ENCODE data around the gene ZNF599. TPM values are rescaled to one million over a fixed set of nuclear protein-coding genes. Genes with fewer than 3 reads are reported as not detected.

Gene ZNF599
- polyA plus RNA-seq, 1 donor (not counting 4 experiments of a cell fraction or from before 2014, with no cell fraction given), result 3.6 TPM

DNA sequence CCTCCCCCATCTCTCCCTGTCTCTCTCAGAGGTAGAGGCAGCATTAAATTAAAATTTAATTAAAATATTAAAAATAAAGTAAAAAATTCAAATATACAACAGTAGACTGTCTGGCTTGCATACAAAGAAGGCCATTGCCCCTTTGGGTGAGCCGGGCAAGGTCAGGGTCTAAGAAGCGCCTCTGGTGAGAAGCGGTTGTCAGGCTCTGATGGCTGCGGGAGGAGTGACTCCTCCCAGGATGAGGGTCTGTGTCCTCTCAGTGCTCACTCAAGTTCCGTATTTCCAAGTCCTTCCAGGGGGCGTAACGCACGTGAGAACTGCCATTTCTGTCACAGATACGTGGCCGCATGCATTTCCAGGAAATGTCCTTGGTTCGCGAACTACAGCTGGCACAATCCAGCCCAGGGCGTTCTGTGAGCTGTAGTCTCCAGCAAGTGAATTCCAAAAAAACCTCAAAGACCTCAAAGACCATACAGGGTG lies 39.7 kb downstream of the ZNF599 start:
- Histone ChIP-seq H4K20me1 (ENCODE audit: control insufficient read depth, extremely low read depth, insufficient read depth, low read length) (no peaks in the 10 kb centered on the region), H3K9ac (ENCODE audit: control insufficient read depth, extremely low read depth, insufficient read depth, low read length) (peak overlapping the region; percentile 90), H2AFZ (ENCODE audit: control insufficient read depth, low read length) (peak overlapping the region; percentile 92), H3K4me3 (ENCODE audit: control insufficient read depth in 2 of 3, extremely low read depth in 1 of 3, insufficient read depth in 2 of 3, low read depth in 1 of 3, low read length in 3 of 3) (peak overlapping the region; percentile 86 to 88 (median 86)), H3K36me3 (ENCODE audit: control insufficient read depth in 2 of 2, extremely low read depth in 1 of 2, insufficient read depth in 2 of 2, low read length in 2 of 2) (no peaks in the 10 kb centered on the region), H3K79me2 (ENCODE audit: control insufficient read depth, insufficient read depth, low read length) (no peaks in the 10 kb centered on the region), H3K27ac (ENCODE audit: control insufficient read depth, insufficient read depth, low read length) (peak overlapping the region; percentile 87), H3K9me3 (ENCODE audit: control insufficient read depth, low read depth, low read length) (no peaks in the 10 kb centered on the region), H3K27me3 (ENCODE audit: control insufficient read depth, extremely low read depth, insufficient read depth, low read length) (no peaks in the 10 kb centered on the region), H3K4me1 (ENCODE audit: control insufficient read depth, extremely low read depth, insufficient read depth, low read length) (peaks cover 16% of the 10 kb centered on the region), H3K4me2 (ENCODE audit: control insufficient read depth, extremely low read depth, insufficient read depth, low read depth, low read length) (peak overlapping the region; percentile 99), H3K9me1 (ENCODE audit: control insufficient read depth, extremely low read depth, insufficient read depth, low read length) (no peaks in the 10 kb centered on the region)
- FAIRE-seq, result no peak
- no peak for DNase-seq (ENCODE audit: low read depth, low spot score)
- dilution Hi-C loops (cut with MboI; ENCODE audit: extremely low pct_ligation_motif_present, low sequenced_read_pairs), result no loop called here
- TF ChIP-seq EZH2 (IDR thresholded peaks at IDR 0.05; ENCODE audit: low read length), result no peak
- TF ChIP-seq, protein P1, sequence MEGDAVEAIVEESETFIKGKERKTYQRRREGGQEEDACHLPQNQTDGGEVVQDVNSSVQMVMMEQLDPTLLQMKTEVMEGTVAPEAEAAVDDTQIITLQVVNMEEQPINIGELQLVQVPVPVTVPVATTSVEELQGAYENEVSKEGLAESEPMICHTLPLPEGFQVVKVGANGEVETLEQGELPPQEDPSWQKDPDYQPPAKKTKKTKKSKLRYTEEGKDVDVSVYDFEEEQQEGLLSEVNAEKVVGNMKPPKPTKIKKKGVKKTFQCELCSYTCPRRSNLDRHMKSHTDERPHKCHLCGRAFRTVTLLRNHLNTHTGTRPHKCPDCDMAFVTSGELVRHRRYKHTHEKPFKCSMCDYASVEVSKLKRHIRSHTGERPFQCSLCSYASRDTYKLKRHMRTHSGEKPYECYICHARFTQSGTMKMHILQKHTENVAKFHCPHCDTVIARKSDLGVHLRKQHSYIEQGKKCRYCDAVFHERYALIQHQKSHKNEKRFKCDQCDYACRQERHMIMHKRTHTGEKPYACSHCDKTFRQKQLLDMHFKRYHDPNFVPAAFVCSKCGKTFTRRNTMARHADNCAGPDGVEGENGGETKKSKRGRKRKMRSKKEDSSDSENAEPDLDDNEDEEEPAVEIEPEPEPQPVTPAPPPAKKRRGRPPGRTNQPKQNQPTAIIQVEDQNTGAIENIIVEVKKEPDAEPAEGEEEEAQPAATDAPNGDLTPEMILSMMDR (optimal IDR thresholded peaks at IDR 0.05 in 1 of 3, IDR thresholded peaks at IDR 0.05 in 1 of 3, conservative IDR thresholded peaks at IDR 0.05 in 1 of 3; ENCODE audit: extremely low read depth in 1 of 3, insufficient read depth in 2 of 3, low read length in 3 of 3), result no peak

DNA sequence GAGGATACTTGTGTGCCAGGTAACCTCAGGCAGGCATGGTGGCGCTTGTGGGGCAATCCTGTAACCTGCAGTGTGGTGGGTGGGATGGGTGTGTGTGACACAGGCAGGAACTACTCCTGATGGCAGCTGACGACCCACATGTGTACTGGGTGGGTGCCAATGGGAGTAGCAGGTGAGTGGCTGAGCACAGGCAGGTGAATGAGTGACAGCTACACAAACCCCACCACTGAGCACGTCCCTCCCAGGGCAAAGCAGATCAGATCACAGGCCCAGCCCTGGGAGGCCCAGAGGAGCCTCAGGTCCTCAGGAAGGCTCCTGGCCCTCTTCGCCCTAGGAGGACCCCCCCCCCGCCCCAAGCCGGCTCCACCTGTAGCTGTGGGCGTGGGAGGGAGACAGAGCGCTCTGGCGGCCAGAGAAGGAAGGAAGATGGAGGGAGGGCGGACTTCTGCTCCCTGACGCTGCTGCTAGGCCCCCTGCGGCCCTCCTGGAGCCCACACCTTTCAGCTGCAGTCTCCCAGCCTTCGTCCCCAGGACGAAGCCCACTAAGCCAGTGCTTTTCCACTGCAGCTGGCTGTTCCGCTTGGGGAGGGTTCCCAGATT lies 40.3 kb downstream of the ZNF599 start:
- H3K4me2 ChIP-seq (ENCODE audit: control insufficient read depth, extremely low read depth, insufficient read depth, low read depth, low read length), result peak overlapping the region; percentile 99
- no peaks in the 10 kb centered on the region for H3K36me3 ChIP-seq (ENCODE audit: control insufficient read depth in 2 of 2, extremely low read depth in 1 of 2, insufficient read depth in 2 of 2, low read length in 2 of 2)
- no peaks in the 10 kb centered on the region for H4K20me1 ChIP-seq (ENCODE audit: control insufficient read depth, extremely low read depth, insufficient read depth, low read length)
- TF ChIP-seq, protein P1 (optimal IDR thresholded peaks at IDR 0.05 in 1 of 3, IDR thresholded peaks at IDR 0.05 in 1 of 3, conservative IDR thresholded peaks at IDR 0.05 in 1 of 3; ENCODE audit: extremely low read depth in 1 of 3, insufficient read depth in 2 of 3, low read length in 3 of 3), result no peak
- no peak for TF ChIP-seq EZH2 (IDR thresholded peaks at IDR 0.05; ENCODE audit: low read length)
- no peak overlapping the region for H3K27ac ChIP-seq (ENCODE audit: control insufficient read depth, insufficient read depth, low read length)
- H3K9me3 ChIP-seq (ENCODE audit: control insufficient read depth, low read depth, low read length), result no peaks in the 10 kb centered on the region
- peak overlapping the region; percentile 86 to 88 (median 86) for H3K4me3 ChIP-seq (ENCODE audit: control insufficient read depth in 2 of 3, extremely low read depth in 1 of 3, insufficient read depth in 2 of 3, low read depth in 1 of 3, low read length in 3 of 3)
- H3K79me2 ChIP-seq (ENCODE audit: control insufficient read depth, insufficient read depth, low read length), result no peaks in the 10 kb centered on the region
- no peaks in the 10 kb centered on the region for H3K9me1 ChIP-seq (ENCODE audit: control insufficient read depth, extremely low read depth, insufficient read depth, low read length)
- H2AFZ ChIP-seq (ENCODE audit: control insufficient read depth, low read length), result no peak overlapping the region
- H3K9ac ChIP-seq (ENCODE audit: control insufficient read depth, extremely low read depth, insufficient read depth, low read length), result peak overlapping the region; percentile 90
- dilution Hi-C loops (cut with MboI; ENCODE audit: extremely low pct_ligation_motif_present, low sequenced_read_pairs), result no loop called here
- H3K4me1 ChIP-seq (ENCODE audit: control insufficient read depth, extremely low read depth, insufficient read depth, low read length), result peaks cover 16% of the 10 kb centered on the region
- no peaks in the 10 kb centered on the region for H3K27me3 ChIP-seq (ENCODE audit: control insufficient read depth, extremely low read depth, insufficient read depth, low read length)
- FAIRE-seq (no peak), DNase-seq (ENCODE audit: low read depth, low spot score) (no peak)

Data from keratinocyte (primary cell).